Activated CD4-positive, alpha-beta T cell treated with anti-CD3 and anti-CD28 coated beads for 36 hours (primary cell): Measurements from ENCODE around the gene PMEPA1. TPM values are rescaled to one million over a fixed set of nuclear protein-coding genes. Genes with fewer than 3 reads are reported as not detected.

Experiments used
- ATAC-seq: fragments of 200-7000 bp; cut with Tn5 transposase; one replicate; pipeline ENCODE4 v1.10.0; 2021; ENCODE audit warnings: mild to moderate bottlenecking, moderate library complexity
- CTCF ChIA-PET: fragments of 350-600 bp; sonication (Branson Sonifier 250); formaldehyde crosslinking; loops from one replicate; lab custom pipeline; 2021; ENCODE audit warnings: antibody characterized with exemption; lab: Charles Lee
- POLR2A ChIA-PET: fragments of 350-600 bp; sonication (Branson Sonifier 250); formaldehyde crosslinking; loops from one replicate; lab custom pipeline; 2021; ENCODE audit warnings: antibody characterized with exemption, inconsistent platforms; lab: Charles Lee
- DNase-seq: peaks from one replicate; pipeline ENCODE4 v3.0.0-alpha.2; 2020
- H3K27ac Mint-ChIP-seq: one replicate; pipeline ENCODE4 v1.8.0; 2021; ENCODE audit warnings: mixed read lengths
- H3K27me3 Mint-ChIP-seq: one replicate; pipeline ENCODE4 v1.8.0; 2021; ENCODE audit warnings: mixed read lengths
- H3K36me3 Mint-ChIP-seq: one replicate; pipeline ENCODE4 v1.8.0; 2021; ENCODE audit warnings: low read depth, mixed read lengths
- H3K4me1 Mint-ChIP-seq: one replicate; pipeline ENCODE4 v1.8.0; 2021; ENCODE audit warnings: mixed read lengths
- H3K4me3 Mint-ChIP-seq: one replicate; pipeline ENCODE4 v1.8.0; 2021; ENCODE audit warnings: mild to moderate bottlenecking, moderate library complexity, mixed read lengths
- H3K9me3 Mint-ChIP-seq: one replicate; pipeline ENCODE4 v1.8.0; 2021; ENCODE audit warnings: low read depth, mixed read lengths
- intact Hi-C, 2 experiments: fragments of 100-400 bp; cut with DNase I in 1 of 2; cut with micrococcal nuclease in 1 of 2; formaldehyde crosslinking; loops; one replicate each; pipeline versions ENCODE4 v1.14.2 to v1.15.1; 2022 to 2024; cut with DNase I, micrococcal nuclease
- total RNA-seq, 2 experiments: library from RNA; stranded (reverse); gene quantifications; one replicate each; pipeline ENCODE4 v1.2.3, GENCODE V29; 2021

Gene PMEPA1
- total RNA-seq, 2 experiments from 2014 or later: 1.6 to 1.8 TPM

GRCh38 chr20:57627339-57627738 is 82.5 kb downstream of the PMEPA1 start:
- Mint-ChIP-seq H3K27me3 (no peaks in the 10 kb centered on the region), H3K27ac (peak overlapping the region; percentile 98), H3K36me3 (peaks cover 23% of the 10 kb centered on the region), H3K9me3 (peaks cover 9% of the 10 kb centered on the region), H3K4me3 (peak overlapping the region; percentile 76), H3K4me1 (peaks cover 42% of the 10 kb centered on the region)
- POLR2A ChIA-PET: interaction anchor here (3.2 kb wide), 1 partner anchor 8 kb away, joined by 57 read pairs; the partner anchor contains the start of gene ZBP1
- intact Hi-C loops: loop anchor here in 1 of 2 experiments (10.0 kb wide), 1 partner anchor 757 kb away; the partner anchor contains the start of gene VAPB
- ATAC-seq (no peak), DNase-seq (no peak)
- CTCF ChIA-PET: interaction anchor here (1.1 kb wide), 1 partner anchor 27 kb away, joined by 4 read pairs; no protein-coding TSS in a partner anchor

- Mint-ChIP-seq H3K27ac (no peak overlapping the region), H3K36me3 (peaks cover 23% of the 10 kb centered on the region), H3K4me1 (peaks cover 50% of the 10 kb centered on the region), H3K4me3 (no peak overlapping the region), H3K27me3 (no peaks in the 10 kb centered on the region), H3K9me3 (peaks cover 9% of the 10 kb centered on the region)
- no peak for DNase-seq
- intact Hi-C loops: loop anchor here in 1 of 2 experiments (10.0 kb wide), 1 partner anchor 759 kb away; the partner anchor contains the start of gene VAPB
- CTCF ChIA-PET: interaction anchor here (0.9 kb wide), 1 partner anchor 30 kb away, joined by 3 read pairs; no protein-coding TSS in a partner anchor
- ATAC-seq: no peak
- POLR2A ChIA-PET: no interaction called here
Observed at GRCh38 chr20:57625978-57626377, 83.8 kb downstream of the PMEPA1 start.

- DNase-seq: no peak
- H3K4me1 Mint-ChIP-seq: peaks cover 56% of the 10 kb centered on the region
- POLR2A ChIA-PET: no interaction called here
- peaks cover 23% of the 10 kb centered on the region for H3K36me3 Mint-ChIP-seq
- no peak overlapping the region for H3K4me3 Mint-ChIP-seq
- intact Hi-C loops: loop anchor here in 1 of 2 experiments (10.0 kb wide), 1 partner anchor 759 kb away; the partner anchor contains the start of gene VAPB
- H3K9me3 Mint-ChIP-seq: peaks cover 9% of the 10 kb centered on the region
- no peaks in the 10 kb centered on the region for H3K27me3 Mint-ChIP-seq
- H3K27ac Mint-ChIP-seq: no peak overlapping the region
- no peak for ATAC-seq
- CTCF ChIA-PET: no interaction called here
Observed at GRCh38 chr20:57625181-57625958, 84.4 kb downstream of the PMEPA1 start.

- intact Hi-C loops: loop anchor here in 1 of 2 experiments (10.0 kb wide), 1 partner anchor 761 kb away; the partner anchor contains the start of gene VAPB
- DNase-seq: no peak
- H3K36me3 Mint-ChIP-seq: peaks cover 23% of the 10 kb centered on the region
- ATAC-seq: no peak
- peaks cover 9% of the 10 kb centered on the region for H3K9me3 Mint-ChIP-seq
- H3K27me3 Mint-ChIP-seq: no peaks in the 10 kb centered on the region
- no peak overlapping the region for H3K27ac Mint-ChIP-seq
- peaks cover 56% of the 10 kb centered on the region for H3K4me1 Mint-ChIP-seq
- CTCF ChIA-PET: interaction anchor here (0.7 to 3.4 kb wide), 4 partner anchors 28 to 478 kb away, joined by 3 to 12 read pairs (median 6); no protein-coding TSS in a partner anchor
- H3K4me3 Mint-ChIP-seq: no peak overlapping the region
- POLR2A ChIA-PET: no interaction called here
Observed at GRCh38 chr20:57624124-57624523, 85.7 kb downstream of the PMEPA1 start.

GRCh38 chr20:57622579-57623381 is 87.0 kb downstream of the PMEPA1 start:
- no peaks in the 10 kb centered on the region for H3K27me3 Mint-ChIP-seq
- H3K9me3 Mint-ChIP-seq: peaks cover 9% of the 10 kb centered on the region
- peak overlapping the region; percentile 19 for H3K27ac Mint-ChIP-seq
- intact Hi-C loops: loop anchor here in 1 of 2 experiments (10.0 kb wide), 1 partner anchor 762 kb away; the partner anchor contains the start of gene VAPB
- peak overlapping the region; percentile 36 for H3K4me3 Mint-ChIP-seq
- ChIA-PET POLR2A (no interaction called here), CTCF (interaction anchor here (0.5 to 3.4 kb wide), 19 partner anchors 8 to 1752 kb away, joined by 3 to 12 read pairs (median 3); no protein-coding TSS in a partner anchor)
- ATAC-seq (peak; percentile 10), DNase-seq (peak; percentile 86)
- H3K4me1 Mint-ChIP-seq: peaks cover 64% of the 10 kb centered on the region
- H3K36me3 Mint-ChIP-seq: peaks cover 21% of the 10 kb centered on the region

- ATAC-seq (no peak), DNase-seq (no peak)
- intact Hi-C loops: loop anchor here in 1 of 2 experiments (10.0 kb wide), 1 partner anchor 763 kb away; the partner anchor contains the start of gene VAPB
- Mint-ChIP-seq H3K27me3 (peaks cover 2% of the 10 kb centered on the region), H3K4me3 (peak overlapping the region; percentile 36), H3K9me3 (peaks cover 9% of the 10 kb centered on the region), H3K36me3 (peaks cover 21% of the 10 kb centered on the region), H3K27ac (peak overlapping the region; percentile 19), H3K4me1 (peaks cover 64% of the 10 kb centered on the region)
- ChIA-PET POLR2A (no interaction called here), CTCF (interaction anchor here (0.6 to 3.4 kb wide), 8 partner anchors 9 to 588 kb away, joined by 3 to 12 read pairs (median 5); no protein-coding TSS in a partner anchor)
Observed at GRCh38 chr20:57622201-57622570, 87.6 kb downstream of the PMEPA1 start.

GRCh38 chr20:57621421-57622200 is 88.2 kb downstream of the PMEPA1 start:
- intact Hi-C loops: loop anchor here in 1 of 2 experiments (10.0 kb wide), 1 partner anchor 763 kb away; the partner anchor contains the start of gene VAPB
- DNase-seq (no peak), ATAC-seq (no peak)
- Mint-ChIP-seq H3K9me3 (peaks cover 9% of the 10 kb centered on the region), H3K27ac (peak overlapping the region; percentile 85), H3K4me1 (peaks cover 67% of the 10 kb centered on the region), H3K4me3 (peak overlapping the region; percentile 65), H3K36me3 (peaks cover 21% of the 10 kb centered on the region), H3K27me3 (peaks cover 7% of the 10 kb centered on the region)
- ChIA-PET CTCF (interaction anchor here (0.6 to 3.4 kb wide), 4 partner anchors 9 to 465 kb away, joined by 3 to 12 read pairs (median 6); no protein-coding TSS in a partner anchor), POLR2A (no interaction called here)

- POLR2A ChIA-PET: interaction anchor here (0.6 to 3.9 kb wide), 2 partner anchors 8 to 173 kb away, joined by 3 to 57 read pairs; no protein-coding TSS in a partner anchor
- peak overlapping the region; percentile 85 for H3K27ac Mint-ChIP-seq
- peaks cover 61% of the 10 kb centered on the region for H3K4me1 Mint-ChIP-seq
- DNase-seq (peak; percentile 42), ATAC-seq (no peak)
- H3K9me3 Mint-ChIP-seq: peaks cover 9% of the 10 kb centered on the region
- H3K4me3 Mint-ChIP-seq: peak overlapping the region; percentile 65
- H3K27me3 Mint-ChIP-seq: peaks cover 7% of the 10 kb centered on the region
- intact Hi-C loops: loop anchor here in 1 of 2 experiments (1.0 to 10.0 kb wide), 2 partner anchors 7 to 764 kb away; partner anchors contain the start of gene VAPB
- CTCF ChIA-PET: interaction anchor here (0.6 to 2.8 kb wide), 4 partner anchors 8 to 92 kb away, joined by 3 to 18 read pairs (median 10); no protein-coding TSS in a partner anchor
- peaks cover 18% of the 10 kb centered on the region for H3K36me3 Mint-ChIP-seq
Observed at GRCh38 chr20:57620999-57621398, 88.8 kb downstream of the PMEPA1 start.

- POLR2A ChIA-PET: interaction anchor here (0.6 to 3.9 kb wide), 5 partner anchors 9 to 1287 kb away, joined by 3 to 57 read pairs (median 3); partner anchors contain the start of gene RBM38
- CTCF ChIA-PET: interaction anchor here (0.6 to 2.8 kb wide), 9 partner anchors 9 to 561 kb away, joined by 3 to 18 read pairs (median 3); no protein-coding TSS in a partner anchor
Observed at GRCh38 chr20:57620274-57620990, 89.4 kb downstream of the PMEPA1 start, which contains the start of gene ZBP1. TSS of gene ZBP1 (minus strand) at chr20:57620426. CDS start at chr20:57620295, 131 bp downstream.

More at GRCh38 chr20:57620274-57620990, 89.4 kb downstream of the PMEPA1 start, which contains the start of gene ZBP1:
- ATAC-seq: peak; percentile 30
- H3K4me3 Mint-ChIP-seq: peak within 1 kb of the TSS; percentile 65
- peak; percentile 75 for DNase-seq
- peaks cover 15% of the 10 kb centered on the region for H3K36me3 Mint-ChIP-seq
- H3K9me3 Mint-ChIP-seq: peaks cover 5% of the 10 kb centered on the region
- peaks cover 58% of the 10 kb centered on the region for H3K4me1 Mint-ChIP-seq
- intact Hi-C loops: loop anchor here in 1 of 2 experiments (1.0 to 10.0 kb wide), 2 partner anchors 8 to 764 kb away; partner anchors contain the start of gene VAPB
- peaks cover 7% of the 10 kb centered on the region for H3K27me3 Mint-ChIP-seq
- peak within 1 kb of the TSS; percentile 92 for H3K27ac Mint-ChIP-seq
